Measurements from ENCODE around the gene SNUPN.
"Not testable (repeated sequence)": the region's sequence is repeated elsewhere in the genome, so short reads cannot be mapped to it uniquely, and the experiment has no call there.

SNUPN gene

GRCh38 chr15:75631935-75632334 lies 6.4 kb upstream of the SNUPN start:
- DNase-seq = no peak

GRCh38 chr15:75622505-75622904 lies 3.0 kb downstream of the SNUPN start:
- no peak for DNase-seq

DNA sequence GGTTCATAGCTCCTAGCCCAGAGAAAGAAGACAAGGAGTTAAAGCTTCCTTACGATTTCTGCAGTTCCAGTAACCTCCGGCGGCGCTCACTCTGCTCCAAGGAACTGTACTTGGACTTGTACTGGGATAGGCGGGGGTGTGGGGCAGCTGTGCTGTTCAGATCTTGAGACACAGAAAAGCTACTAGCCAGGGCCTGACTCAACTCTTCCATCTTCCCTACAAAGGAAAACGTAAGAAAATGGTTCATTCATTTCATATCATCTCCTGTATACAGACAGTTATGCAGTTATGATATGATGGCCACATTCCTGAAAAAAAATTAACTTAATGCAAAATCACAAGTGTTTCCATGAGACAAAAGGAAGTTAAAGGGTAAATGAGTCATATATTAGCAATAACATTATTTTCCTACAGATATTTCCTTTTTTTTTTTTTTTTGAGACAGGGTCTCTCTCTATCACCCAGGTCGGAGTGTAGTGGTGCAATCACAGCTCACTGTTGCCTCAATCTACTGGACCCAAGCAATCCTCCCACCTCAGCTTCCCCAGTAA lies 4.6 kb downstream of the SNUPN start:
- no peak for DNase-seq

GRCh38 chr15:75620058-75620820 lies 5.3 kb downstream of the SNUPN start:
- no peak for DNase-seq

DNA sequence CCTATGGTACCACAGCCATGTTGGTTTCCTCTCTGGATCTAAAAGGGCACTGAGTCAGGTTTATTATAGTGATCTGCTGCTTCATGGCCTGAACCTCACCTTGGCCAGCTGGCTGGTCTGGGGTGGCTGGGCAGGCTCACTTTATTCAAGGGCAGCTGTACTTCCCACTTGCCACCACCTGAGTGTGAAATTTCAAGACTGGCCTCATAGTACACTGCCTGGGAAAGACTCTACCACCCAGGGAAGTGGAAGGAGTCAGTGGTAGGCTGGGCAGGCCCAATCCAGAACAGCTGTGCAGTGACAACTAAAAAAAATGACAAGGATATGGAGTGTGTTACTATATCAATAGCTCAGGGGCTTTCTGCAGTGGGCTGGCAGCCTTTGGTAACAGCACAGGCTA lies 8.8 kb downstream of the SNUPN start:
- no peak for DNase-seq

DNA sequence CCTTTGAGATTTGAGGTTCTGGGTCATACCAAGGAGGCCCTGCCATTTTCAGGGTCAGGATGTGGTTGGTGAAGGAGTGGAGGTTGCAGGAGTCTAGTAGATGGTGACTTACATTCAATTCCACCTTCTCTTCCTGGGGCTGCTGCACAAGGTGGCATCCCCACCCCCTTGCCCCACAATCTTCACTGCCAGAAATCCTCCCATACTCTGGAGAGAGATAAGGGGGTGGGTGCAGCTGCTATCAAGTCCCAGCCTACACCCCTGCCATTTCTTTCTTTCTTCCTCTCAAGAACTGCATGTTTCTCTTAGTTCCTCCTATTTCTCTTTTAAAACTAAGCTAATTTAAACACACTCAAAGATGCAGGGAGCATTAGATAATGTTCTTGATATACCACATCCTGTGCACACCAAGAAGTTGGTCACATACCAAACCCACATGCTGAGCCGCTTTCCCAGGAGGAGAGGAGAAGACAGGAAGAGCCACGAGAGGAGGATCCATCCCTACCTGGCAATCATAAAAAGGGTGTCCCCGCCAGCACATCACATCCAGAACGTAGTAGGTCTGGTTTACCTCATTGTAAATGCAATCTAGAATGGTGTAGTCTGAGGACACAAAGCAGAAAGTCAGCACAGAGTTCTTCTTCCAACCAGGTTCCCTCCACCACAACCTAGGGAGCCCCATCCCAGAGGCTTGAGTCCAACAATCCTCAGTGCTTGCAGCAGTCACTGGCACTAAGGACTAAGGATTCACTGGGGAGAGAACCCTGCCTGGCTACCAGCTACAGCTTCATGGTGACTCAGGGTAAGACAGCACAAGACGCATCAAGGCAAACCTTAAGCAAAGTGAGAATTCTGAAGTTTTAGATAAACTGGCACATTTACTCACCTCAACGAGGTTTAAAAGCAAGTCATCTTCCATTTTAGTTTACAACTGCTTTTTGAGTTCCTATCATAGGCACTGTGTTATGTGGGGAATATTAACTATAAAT lies 18.5 kb downstream of the SNUPN start:
- peak in 1 of 2 donors; percentile 55 for DNase-seq

GRCh38 chr15:75606026-75606425 lies 19.5 kb downstream of the SNUPN start:
- DNase-seq = no peak

GRCh38 chr15:75599401-75599800 lies 26.1 kb downstream of the SNUPN start:
- no peak for DNase-seq

- DNase-seq = no peak
These were observed 27.2 kb downstream of the SNUPN start for GRCh38 chr15:75598361-75598760.

- no peak for DNase-seq
These were observed 27.7 kb downstream of the SNUPN start for GRCh38 chr15:75597667-75598341.

- DNase-seq = no peak
These were observed 28.7 kb downstream of the SNUPN start for GRCh38 chr15:75596703-75597345.

GRCh38 chr15:75594276-75594675 lies 31.2 kb downstream of the SNUPN start:
- no peak for DNase-seq

DNA sequence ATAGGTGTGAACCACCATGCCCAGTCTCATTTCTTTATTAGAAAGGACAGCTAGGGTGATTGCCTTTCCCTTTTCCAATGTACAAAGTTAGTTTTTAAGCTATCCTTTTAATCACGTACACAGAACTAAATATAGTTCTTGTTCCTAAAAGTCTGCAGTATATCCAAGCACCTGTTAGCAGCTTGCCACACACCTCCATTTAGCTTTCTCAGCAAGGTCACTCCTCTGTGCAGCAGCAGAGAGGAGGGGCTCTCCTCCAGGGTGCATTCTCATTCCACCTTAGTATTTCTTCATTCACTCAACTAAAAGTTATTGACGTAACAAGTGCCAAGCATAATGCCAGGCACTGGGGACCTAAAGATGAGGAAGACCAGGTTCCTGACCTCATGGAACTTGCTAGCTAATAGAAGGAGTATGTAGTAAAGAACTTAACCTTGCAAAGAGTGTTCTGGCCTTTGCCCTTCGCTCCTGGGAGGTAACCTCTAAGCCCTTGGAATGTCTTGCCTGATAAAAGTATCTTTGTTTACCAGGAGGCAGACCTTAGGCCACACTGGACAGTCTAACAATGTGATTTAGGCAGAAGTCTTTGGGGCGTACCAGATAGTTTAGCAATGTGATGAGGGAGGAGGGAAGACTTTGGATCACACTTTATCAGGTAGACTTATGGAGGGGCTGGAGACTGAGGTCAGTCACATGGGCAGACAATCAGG lies 33.7 kb downstream of the SNUPN start:
- DNase-seq = no peak

DNA sequence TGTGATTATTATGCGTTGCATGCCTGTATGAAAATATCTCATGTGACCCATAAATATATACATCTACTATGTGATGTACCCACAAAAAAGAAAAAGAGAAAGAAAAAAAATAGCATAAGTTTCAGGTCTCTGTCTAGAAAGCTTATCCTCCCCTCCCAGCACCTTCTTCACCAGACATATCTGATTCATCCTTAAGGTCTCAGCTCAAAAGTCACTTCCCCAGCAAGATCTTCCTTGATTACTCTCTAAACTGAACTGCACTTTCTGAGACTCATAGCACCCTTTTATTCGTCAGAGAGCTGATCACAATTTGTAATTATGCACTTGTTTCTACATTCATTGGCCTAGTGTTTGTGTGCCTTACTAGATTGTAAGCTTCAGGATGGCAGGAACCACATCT lies 35.3 kb downstream of the SNUPN start:
- DNase-seq = no peak

GRCh38 chr15:75589071-75589470 lies 36.5 kb downstream of the SNUPN start:
- no peak for DNase-seq

- DNase-seq = not testable (repeated sequence)
These were observed 39.1 kb downstream of the SNUPN start for GRCh38 chr15:75586422-75586821.

DNA sequence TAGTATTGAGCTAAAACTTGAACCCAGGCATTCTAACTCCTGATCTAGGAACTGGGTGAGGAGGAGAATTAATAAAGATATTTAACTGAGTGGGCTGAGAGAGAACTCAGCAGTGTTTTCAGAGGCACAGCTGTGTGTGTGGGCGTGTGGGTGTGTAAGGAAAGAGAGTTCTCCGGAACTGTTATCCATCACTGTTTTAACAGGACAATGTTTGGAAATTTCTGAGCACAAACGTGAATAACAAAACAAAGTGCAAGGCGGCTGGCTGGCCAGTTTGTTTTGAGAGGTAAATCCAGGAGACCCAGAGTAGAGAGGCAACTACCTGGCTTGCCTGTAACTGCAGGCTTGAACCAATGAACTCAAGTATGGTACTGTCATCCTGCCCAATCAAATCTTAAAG lies 41.4 kb downstream of the SNUPN start:
- no peak for DNase-seq

GRCh38 chr15:75583701-75584100 lies 41.8 kb downstream of the SNUPN start:
- no peak for DNase-seq

GRCh38 chr15:75582943-75583342 lies 42.6 kb downstream of the SNUPN start:
- not testable (repeated sequence) for DNase-seq

DNA sequence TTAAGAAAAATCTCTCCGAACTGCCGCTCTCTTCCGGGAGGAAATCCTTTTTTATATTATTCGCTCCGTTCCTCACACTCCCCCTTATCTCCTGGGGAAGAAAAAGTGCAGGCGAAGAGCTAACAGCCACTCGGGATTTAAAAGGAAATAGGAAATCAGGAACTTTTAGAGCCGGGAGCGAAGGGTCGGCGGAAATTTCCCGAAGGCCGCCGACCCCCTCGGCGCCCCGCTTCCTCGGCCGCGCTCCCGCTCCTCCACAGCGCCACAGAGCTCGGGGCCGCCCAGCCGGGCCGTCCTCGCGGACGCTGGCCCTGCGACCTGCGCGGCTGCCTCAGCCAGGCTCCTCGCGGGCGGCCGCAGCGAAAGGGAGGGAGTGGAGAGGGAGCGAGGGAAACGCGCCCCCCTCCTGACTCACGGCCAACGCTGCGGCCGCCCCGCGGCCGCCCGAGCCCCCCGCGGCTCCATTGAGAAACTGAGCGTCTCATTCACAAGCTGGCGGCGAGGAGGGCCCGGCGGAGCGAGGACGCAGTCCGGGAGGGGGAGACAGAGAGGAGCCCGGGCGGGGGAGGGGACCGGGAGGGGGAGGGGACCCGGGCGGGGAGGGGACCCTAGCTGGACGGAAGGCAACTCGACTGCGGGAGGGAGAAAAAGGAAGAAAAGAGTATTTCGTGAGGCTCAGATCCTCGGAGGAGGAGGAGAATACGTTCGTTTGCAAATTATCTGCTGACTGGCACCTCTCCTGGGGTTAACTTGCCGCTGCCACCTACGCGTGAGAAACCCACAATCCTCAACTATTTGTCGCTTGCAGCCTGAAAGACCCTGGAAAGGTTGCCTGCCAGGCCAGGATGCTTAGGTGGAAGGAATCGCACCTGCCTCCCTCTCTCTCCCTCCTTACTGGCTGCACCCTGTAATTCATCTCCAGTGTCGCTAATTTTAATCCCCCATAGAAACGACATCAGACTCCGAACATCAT lies 46.3 kb downstream of the SNUPN start, which contains the start of gene PTPN9:
Gene PTPN9 (minus strand): TSS at position 368 of the 973 bp plus-strand sequence. CDS start 539 bp downstream, outside the sequence.
- DNase-seq = peak; percentile 49 to 69
